Stimulated activated CD4-positive, alpha-beta T cell treated with anti-CD3 and anti-CD28 coated beads, Interleukin-1b, Interleukin-23, amount 100 ng/mL, for 4 hours (primary cell): Measurements from ENCODE around the gene NDUFB3.

Experiments used
- DNase-seq, 2 donors: peaks; one replicate each; pipeline ENCODE4 v3.0.0-alpha.2; 2020; ENCODE audit warnings: low read depth in 2 of 2

The NDUFB3 gene

DNA sequence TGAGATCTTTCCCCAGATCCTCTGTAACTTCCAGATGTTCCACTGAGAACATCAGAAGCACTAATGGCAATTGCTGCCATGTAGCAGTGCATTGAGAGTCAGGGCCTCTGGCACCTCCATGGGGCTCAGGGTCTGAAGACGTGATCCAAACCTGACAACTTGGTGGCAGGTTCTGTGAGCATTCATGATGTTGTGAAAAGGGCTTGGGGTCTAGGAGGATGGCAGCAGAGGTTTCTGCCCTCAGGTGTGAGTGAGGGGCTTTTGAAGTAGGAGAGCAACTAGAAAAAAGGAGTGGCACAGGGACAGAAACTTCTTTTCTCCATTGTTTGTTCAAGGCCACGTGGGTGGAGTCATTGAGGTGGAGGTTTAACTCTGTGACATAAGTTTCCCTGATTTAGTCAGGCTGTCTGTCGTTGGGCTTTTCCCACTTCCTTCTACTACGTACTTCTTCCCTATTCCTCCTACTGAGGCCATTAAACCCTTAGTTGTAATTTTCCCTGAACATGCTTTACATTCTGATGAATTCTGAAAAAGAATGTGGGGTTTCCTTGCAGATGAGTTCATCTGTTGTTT lies 57.2 kb downstream of the NDUFB3 start:
- DNase-seq, result no peak

DNA sequence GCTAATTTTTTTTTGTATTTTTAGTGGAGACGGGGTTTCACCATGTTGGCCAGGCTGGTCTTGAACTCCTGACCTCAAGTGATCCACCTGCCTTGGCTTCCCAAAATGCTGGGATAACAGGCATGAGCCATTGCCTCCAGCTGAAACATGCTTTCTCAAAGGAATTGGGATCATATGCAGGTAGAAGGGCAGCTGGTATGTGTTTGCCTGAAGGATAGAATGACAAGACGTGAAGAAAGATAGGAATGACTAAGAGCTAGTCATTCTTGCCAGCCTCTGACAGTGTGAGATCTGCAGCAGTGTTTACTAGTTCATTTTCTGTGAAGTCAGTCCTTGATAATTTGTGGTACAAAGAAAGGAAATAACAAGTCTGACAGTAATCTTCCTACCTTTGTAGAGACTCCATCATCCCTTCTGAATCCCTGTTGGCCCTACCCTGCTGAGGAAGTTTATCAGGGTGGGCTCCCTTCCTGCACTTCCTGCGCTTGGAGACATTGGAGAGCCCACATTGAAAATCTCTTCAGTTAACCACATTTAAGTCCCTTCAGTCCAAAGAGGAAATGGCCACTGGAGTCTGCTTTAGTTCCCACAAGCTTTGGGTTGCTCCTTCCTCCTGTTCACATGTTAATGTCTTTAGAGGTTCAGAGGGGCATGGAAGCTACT lies 58.9 kb downstream of the NDUFB3 start:
- DNase-seq, result no peak

DNA sequence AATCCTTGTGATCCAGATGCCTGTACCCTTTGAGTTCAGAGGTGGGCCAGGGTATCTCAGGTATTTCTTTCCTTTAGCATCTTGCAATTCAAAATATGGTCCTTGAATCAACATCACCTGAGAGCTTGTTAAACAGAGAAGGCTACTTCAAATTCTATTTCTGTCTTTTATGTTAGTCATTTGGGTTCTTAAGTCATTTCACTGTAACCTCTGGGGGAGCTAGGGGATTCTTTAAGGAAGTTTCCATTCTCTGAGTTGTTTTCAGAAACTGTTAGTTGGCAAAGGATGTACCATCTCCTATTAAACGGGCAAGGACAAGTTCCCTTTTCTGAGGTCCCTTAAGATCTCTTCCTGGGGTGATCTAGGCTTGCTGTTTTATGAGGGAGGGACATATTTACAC lies 60.7 kb downstream of the NDUFB3 start:
- no peak for DNase-seq
